ENCODE results near the gene KIAA0753. TPM values are rescaled to one million over a fixed set of nuclear protein-coding genes. Genes with fewer than 3 reads are reported as not detected.

KIAA0753 gene
- total and polyA plus RNA-seq, 2 of the 13 experiments (the other 11 are each of a cell fraction or from before 2014, with no cell fraction given), result 5.2 to 9.1 TPM

- TF ChIP-seq KDM2A (CRISPR knock-in tag; IDR thresholded peaks at IDR 0.05; ENCODE audit: borderline replicate concordance, low read depth) (no peak), ZNF605 (CRISPR knock-in tag; IDR thresholded peaks at IDR 0.05) (0 out of 2 replicates have a peak, but pooled peaks have one; percentile 40), ZNF567 (CRISPR knock-in tag; IDR thresholded peaks at IDR 0.05; ENCODE audit: borderline replicate concordance) (no peak), KDM5B (CRISPR knock-in tag; IDR thresholded peaks at IDR 0.05; ENCODE audit: borderline replicate concordance) (0 out of 2 replicates have a peak, but pooled peaks have one; percentile 18), ZNF580 (CRISPR knock-in tag; IDR thresholded peaks at IDR 0.05; ENCODE audit: borderline replicate concordance, low read depth) (no peak), ETV5 (CRISPR knock-in tag; IDR thresholded peaks at IDR 0.05; ENCODE audit: borderline replicate concordance) (no peak), SMYD3 (CRISPR knock-in tag; IDR thresholded peaks at IDR 0.05) (no peak), NKX3-1 (CRISPR knock-in tag; IDR thresholded peaks at IDR 0.05) (peak; percentile 66; the same call in 1 of the 2 replicates), FOXM1 (CRISPR knock-in tag; IDR thresholded peaks at IDR 0.05) (no peak), REL (CRISPR knock-in tag; conservative IDR thresholded peaks at IDR 0.05) (no peak), XRCC5 (optimal IDR thresholded peaks at IDR 0.05; ENCODE audit: low read length) (no peak), SIN3B (IDR thresholded peaks at IDR 0.05; ENCODE audit: low read length) (no peak), ZSCAN21 (CRISPR knock-in tag; IDR thresholded peaks at IDR 0.05; ENCODE audit: borderline replicate concordance) (0 out of 2 replicates have a peak, but pooled peaks have one; percentile 15), RFXAP (CRISPR knock-in tag; IDR thresholded peaks at IDR 0.05; ENCODE audit: borderline replicate concordance) (no peak), TRIM22 (IDR thresholded peaks at IDR 0.05) (no peak), FOXC1 (CRISPR knock-in tag; IDR thresholded peaks at IDR 0.05; ENCODE audit: borderline replicate concordance) (no peak; the same call in 1 of the 2 replicates), ZNF740 (CRISPR knock-in tag; IDR thresholded peaks at IDR 0.05) (no peak), BORCS8-MEF2B (CRISPR knock-in tag; IDR thresholded peaks at IDR 0.05) (0 out of 2 replicates have a peak, but pooled peaks have one; percentile 18), SMAD1 (CRISPR knock-in tag; IDR thresholded peaks at IDR 0.05; ENCODE audit: borderline replicate concordance, low read depth) (no peak)
- TF ChIP-seq, protein P1, sequence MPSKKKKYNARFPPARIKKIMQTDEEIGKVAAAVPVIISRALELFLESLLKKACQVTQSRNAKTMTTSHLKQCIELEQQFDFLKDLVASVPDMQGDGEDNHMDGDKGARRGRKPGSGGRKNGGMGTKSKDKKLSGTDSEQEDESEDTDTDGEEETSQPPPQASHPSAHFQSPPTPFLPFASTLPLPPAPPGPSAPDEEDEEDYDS (CRISPR knock-in tag; IDR thresholded peaks at IDR 0.05), result no peak; the same call in 1 of the 2 replicates
- TF ChIP-seq, protein P2, sequence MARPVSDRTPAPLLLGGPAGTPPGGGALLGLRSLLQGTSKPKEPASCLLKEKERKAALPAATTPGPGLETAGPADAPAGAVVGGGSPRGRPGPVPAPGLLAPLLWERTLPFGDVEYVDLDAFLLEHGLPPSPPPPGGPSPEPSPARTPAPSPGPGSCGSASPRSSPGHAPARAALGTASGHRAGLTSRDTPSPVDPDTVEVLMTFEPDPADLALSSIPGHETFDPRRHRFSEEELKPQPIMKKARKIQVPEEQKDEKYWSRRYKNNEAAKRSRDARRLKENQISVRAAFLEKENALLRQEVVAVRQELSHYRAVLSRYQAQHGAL (CRISPR knock-in tag; IDR thresholded peaks at IDR 0.05; ENCODE audit: not compliant biosample characterization), result no peak
- TF ChIP-seq, protein P3, sequence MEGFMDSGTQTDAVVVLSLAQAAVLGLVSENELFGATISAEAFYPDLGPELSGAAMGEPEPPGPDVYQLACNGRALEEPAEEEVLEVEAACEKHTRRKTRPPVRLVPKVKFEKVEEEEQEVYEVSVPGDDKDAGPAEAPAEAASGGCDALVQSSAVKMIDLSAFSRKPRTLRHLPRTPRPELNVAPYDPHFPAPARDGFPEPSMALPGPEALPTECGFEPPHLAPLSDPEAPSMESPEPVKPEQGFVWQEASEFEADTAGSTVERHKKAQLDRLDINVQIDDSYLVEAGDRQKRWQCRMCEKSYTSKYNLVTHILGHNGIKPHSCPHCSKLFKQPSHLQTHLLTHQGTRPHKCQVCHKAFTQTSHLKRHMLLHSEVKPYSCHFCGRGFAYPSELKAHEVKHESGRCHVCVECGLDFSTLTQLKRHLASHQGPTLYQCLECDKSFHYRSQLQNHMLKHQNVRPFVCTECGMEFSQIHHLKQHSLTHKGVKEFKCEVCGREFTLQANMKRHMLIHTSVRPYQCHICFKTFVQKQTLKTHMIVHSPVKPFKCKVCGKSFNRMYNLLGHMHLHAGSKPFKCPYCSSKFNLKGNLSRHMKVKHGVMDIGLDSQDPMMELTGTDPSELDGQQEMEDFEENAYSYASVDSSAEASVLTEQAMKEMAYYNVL (CRISPR knock-in tag; IDR thresholded peaks at IDR 0.05; ENCODE audit: borderline replicate concordance), result no peak
- TF ChIP-seq, protein P4, sequence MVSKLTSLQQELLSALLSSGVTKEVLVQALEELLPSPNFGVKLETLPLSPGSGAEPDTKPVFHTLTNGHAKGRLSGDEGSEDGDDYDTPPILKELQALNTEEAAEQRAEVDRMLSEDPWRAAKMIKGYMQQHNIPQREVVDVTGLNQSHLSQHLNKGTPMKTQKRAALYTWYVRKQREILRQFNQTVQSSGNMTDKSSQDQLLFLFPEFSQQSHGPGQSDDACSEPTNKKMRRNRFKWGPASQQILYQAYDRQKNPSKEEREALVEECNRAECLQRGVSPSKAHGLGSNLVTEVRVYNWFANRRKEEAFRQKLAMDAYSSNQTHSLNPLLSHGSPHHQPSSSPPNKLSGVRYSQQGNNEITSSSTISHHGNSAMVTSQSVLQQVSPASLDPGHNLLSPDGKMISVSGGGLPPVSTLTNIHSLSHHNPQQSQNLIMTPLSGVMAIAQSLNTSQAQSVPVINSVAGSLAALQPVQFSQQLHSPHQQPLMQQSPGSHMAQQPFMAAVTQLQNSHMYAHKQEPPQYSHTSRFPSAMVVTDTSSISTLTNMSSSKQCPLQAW (CRISPR knock-in tag; IDR thresholded peaks at IDR 0.05), result 0 out of 2 replicates have a peak, but pooled peaks have one; percentile 44
Measured at GRCh38 chr17:6683081-6683684, 42.7 kb upstream of the KIAA0753 start (continued).
